Myocyte (in vitro differentiated cells): Measurements from ENCODE around the gene TKTL1. TPM values are rescaled to one million over a fixed set of nuclear protein-coding genes. Genes with fewer than 3 reads are reported as not detected.

Experiments
- DNase-seq: peaks from one replicate; pipeline ENCODE4 v3.0.0-alpha.2; 2012; ENCODE audit warnings: low read depth
- total RNA-seq: library from RNA; depleted of rRNA; stranded (reverse); fragments of >200 nt; gene quantifications from 2 replicates; pipeline ENCODE4 v1.2.3, GENCODE V29; 2014

Gene TKTL1
- total RNA-seq, 1 donor from 2014 or later: not detected

DNA sequence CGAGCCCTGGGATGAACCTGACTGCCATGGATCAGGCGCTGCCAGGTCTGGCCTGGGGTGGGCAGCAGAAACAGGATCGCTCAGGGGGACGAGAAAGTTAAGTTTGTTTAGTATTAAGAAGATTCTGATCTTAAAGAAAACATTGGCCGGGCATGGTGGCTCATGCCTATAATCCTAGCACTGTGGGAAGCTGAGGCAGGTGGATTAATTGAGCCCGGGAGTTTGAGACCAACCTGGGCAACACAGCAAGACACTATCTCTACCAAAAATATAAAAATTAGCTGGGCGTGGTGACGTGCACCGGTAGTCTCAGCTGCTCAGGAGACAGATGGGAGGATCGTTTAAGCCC is 79.5 kb downstream of the TKTL1 start:
- DNase-seq: peak; percentile 22

DNA sequence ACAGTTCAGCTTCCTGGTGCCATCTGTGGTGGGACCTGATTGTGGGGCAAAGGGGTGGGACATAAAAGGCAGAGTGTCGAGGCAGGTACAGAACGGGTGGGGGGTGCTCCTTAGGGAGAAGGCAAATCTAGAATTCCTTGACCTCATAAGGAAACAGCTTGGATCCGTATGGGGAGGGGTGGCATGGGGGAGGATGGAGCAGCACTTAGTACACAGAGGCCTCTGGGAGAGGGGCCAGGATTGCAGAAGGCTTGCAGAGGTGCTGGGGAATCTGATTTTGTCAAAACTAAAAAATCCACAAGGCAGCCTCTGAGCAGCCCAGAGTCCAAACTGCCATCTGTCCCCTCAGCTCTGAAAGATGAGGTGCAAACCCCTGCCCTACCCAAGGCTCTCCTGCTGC is 81.2 kb downstream of the TKTL1 start:
- no peak for DNase-seq

DNA sequence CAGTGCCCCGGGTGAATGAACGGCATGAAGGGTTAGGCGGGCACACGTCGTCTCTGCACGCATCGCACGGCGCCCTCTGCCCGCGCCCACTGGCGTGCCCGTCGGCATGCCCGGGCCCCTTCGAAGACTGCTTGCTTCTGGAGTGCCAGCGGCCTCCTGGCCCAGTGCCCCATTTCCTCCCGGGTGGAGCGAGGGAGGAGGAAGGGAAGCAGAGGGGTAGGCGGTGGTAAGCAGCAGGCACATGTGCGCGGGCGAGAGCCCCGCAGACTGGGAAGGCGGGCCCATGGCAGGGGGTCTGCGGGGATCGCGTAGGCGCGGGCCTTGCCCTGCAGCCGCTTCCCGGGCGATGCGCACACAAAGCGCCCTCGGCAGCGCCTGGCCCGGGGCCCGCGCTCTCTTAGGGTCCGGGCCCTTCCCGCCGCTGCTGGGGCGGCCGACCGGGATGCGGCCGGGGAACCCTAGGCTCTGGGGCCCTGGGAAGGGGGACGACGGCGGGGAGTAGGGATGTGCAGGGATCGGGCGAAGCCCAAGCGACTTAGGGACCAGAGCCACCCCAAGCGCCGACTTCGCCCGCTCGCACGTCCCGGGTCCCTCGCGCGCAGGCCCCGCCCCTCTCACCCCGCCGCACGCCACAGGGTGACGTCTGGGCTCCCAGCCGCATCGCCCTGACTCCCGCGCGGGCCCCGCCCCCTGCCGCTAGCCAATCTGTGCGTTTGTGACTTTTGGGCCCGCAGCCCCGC is 82.6 kb downstream of the TKTL1 start:
- peak; percentile 59 for DNase-seq

DNA sequence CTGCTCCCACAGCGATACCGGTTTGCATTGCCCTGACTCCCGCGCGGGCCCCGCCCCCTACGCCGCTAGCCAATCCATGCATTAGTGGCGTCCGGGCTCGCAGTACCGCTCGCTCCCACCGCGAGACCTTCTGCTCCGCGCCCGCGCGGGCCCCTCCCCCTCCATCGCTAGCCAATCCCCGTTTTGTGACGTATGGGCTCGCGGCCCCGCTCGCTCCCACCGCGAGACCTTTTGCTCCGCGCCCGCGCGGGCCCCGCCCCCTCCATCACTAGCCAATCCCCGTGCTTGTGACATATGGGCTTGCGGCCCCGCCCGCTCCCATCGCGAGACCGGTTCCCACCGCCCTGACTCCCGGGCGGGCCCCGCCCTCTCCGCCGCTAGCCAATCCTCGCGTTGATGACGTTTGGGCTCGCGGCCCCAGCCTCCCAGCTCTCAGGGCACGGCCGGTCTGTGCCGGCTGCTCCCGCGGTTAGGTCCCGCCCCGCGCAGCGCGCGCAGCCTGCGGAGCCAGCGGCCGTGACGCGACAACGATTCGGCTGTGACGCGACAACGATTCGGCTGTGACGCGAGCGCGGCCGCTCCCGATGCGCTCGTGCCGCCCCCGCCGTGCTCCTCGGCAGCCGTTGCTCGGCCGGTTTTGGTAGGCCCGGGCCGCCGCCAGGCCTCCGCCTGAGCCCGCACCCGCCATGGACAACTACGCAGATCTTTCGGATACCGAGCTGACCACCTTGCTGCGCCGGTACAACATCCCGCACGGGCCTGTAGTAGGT is 83.4 kb downstream of the TKTL1 start, which contains the start of gene EMD:
TSS of gene EMD (plus strand) at position 497 of the 770 bp plus-strand sequence. CDS start at position 687, 190 bp downstream.
- peak; percentile 96 for DNase-seq

DNA sequence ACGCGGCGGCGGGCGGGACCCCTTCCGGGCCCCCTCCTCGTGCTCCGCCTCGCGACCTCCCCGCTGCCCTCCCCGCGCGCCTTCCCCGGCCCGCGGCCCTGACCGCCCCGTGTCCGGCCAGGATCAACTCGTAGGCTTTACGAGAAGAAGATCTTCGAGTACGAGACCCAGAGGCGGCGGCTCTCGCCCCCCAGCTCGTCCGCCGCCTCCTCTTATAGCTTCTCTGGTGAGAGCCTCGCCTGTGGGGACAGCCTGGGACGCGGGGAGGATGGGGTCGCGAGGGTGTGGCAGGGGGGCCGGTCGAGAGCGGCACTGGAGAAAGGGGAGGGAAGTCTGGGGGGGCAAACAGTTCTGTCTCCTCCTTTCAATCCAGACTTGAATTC is 84.0 kb downstream of the TKTL1 start:
- no peak for DNase-seq

Other genes starting within 250 kb of the TKTL1 start
- gene MECP2, start 198.1 kb upstream of the TKTL1 start, total RNA-seq: 28.5 and 29.9 TPM in 2 replicates
- not detected in 2 replicates for gene OPN1LW, start 151.6 kb upstream of the TKTL1 start, total RNA-seq
- not detected in 2 replicates for gene OPN1MW, start 113.2 kb upstream of the TKTL1 start, total RNA-seq
- not detected in 2 replicates for gene OPN1MW2, start 76.0 kb upstream of the TKTL1 start, total RNA-seq
- gene OPN1MW3, start 38.2 kb upstream of the TKTL1 start, total RNA-seq: not detected in 2 replicates
- not detected in 2 replicates for gene TEX28, start 671 bp upstream of the TKTL1 start, total RNA-seq
- gene FLNA, start 78.8 kb downstream of the TKTL1 start, total RNA-seq: 410 and 518 TPM in 2 replicates
- 43.2 and 53.2 TPM in 2 replicates for gene EMD, start 83.5 kb downstream of the TKTL1 start, total RNA-seq
- gene RPL10, start 102.6 kb downstream of the TKTL1 start, total RNA-seq: 2,503 and 3,937 TPM in 2 replicates
- 214 and 235 TPM in 2 replicates for gene DNASE1L1, start 113.5 kb downstream of the TKTL1 start, total RNA-seq
- 36.1 and 41.3 TPM in 2 replicates for gene TAFAZZIN, start 115.7 kb downstream of the TKTL1 start, total RNA-seq
- 100 and 106 TPM in 2 replicates for gene ATP6AP1, start 132.9 kb downstream of the TKTL1 start, total RNA-seq
- gene GDI1, start 141.4 kb downstream of the TKTL1 start, total RNA-seq: 125 TPM in 2 replicates
- gene FAM50A, start 148.3 kb downstream of the TKTL1 start, total RNA-seq: 74.9 and 85.0 TPM in 2 replicates
- gene PLXNA3, start 162.5 kb downstream of the TKTL1 start, total RNA-seq: 11.3 and 11.7 TPM in 2 replicates
- 72.2 and 87.8 TPM in 2 replicates for gene LAGE3, start 183.5 kb downstream of the TKTL1 start, total RNA-seq
- 39.6 and 65.2 TPM in 2 replicates for gene UBL4A, start 190.8 kb downstream of the TKTL1 start, total RNA-seq
- gene SLC10A3, start 194.8 kb downstream of the TKTL1 start, total RNA-seq: 28.5 and 37.0 TPM in 2 replicates
- gene FAM3A, start 220.4 kb downstream of the TKTL1 start, total RNA-seq: 57.1 and 64.9 TPM in 2 replicates